GM19099 (cell line): Measurements from ENCODE around the gene RCN1.

ENCODE experiments used
- POLR2A ChIP-seq: IDR thresholded peaks from 3 replicates; pipeline ENCODE4 v1.6.1; 2011; ENCODE audit warnings: low read depth; ENCODE audit not compliant: insufficient read length; ENCODE audit errors: extremely low read depth

Gene RCN1

GRCh38 chr11:32090545-32091370, at the start of gene RCN1:
Gene RCN1 (plus strand): TSS chr11:32091074. CDS start chr11:32091197, 123 bp downstream.
- TF ChIP-seq POLR2A = no peak

GRCh38 chr11:32043737-32044136, 47.1 kb upstream of the RCN1 start:
- TF ChIP-seq POLR2A = no peak

- TF ChIP-seq POLR2A = no peak
These were observed 46.6 kb upstream of the RCN1 start for GRCh38 chr11:32044158-32044863.

DNA sequence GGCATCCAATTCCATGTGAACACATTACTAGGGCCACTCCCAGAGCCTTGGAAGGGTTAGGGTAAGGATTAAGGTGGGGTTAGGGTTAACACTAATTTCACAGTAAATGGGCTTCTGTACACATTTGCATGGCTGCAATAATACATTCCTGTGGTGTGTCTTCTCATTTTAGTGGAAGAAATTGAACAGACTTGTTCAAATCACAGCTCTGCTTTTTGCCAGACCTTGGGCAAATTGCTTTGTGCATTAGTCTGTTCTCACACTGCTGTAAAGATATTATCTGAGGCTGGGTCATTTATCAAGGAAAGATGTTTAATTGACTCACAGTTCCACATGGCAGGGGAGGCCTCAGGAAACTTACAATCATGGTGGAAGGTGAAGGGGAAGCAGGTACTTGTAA, 45.4 kb upstream of the RCN1 start:
- no peak for TF ChIP-seq POLR2A

GRCh38 chr11:32050264-32050663, 40.6 kb upstream of the RCN1 start:
- no peak for TF ChIP-seq POLR2A

- TF ChIP-seq POLR2A = no peak
These were observed 38.7 kb upstream of the RCN1 start for GRCh38 chr11:32052215-32052614.

GRCh38 chr11:32053151-32053888, 37.6 kb upstream of the RCN1 start:
- no peak for TF ChIP-seq POLR2A

- no peak for TF ChIP-seq POLR2A
These were observed 35.0 kb upstream of the RCN1 start for GRCh38 chr11:32055861-32056260.

- TF ChIP-seq POLR2A = no peak
These were observed 34.4 kb upstream of the RCN1 start for GRCh38 chr11:32056438-32056837.

GRCh38 chr11:32059686-32060462, 31.0 kb upstream of the RCN1 start:
- TF ChIP-seq POLR2A = no peak

GRCh38 chr11:32062540-32062939, 28.3 kb upstream of the RCN1 start:
- no peak for TF ChIP-seq POLR2A

- no peak for TF ChIP-seq POLR2A
These were observed 24.8 kb upstream of the RCN1 start for GRCh38 chr11:32065865-32066629.

GRCh38 chr11:32068134-32068870, 22.6 kb upstream of the RCN1 start:
- no peak for TF ChIP-seq POLR2A
